ENCODE data around the gene SFR1.

The SFR1 gene

GRCh38 chr10:104128214-104128613 is 6.2 kb downstream of the SFR1 start:
- no peak overlapping the region for H3K9ac ChIP-seq (ENCODE audit: low read length)
- H2AK5ac ChIP-seq (ENCODE audit: low read length, severe bottlenecking): no peak overlapping the region
- no peak overlapping the region for H2BK12ac ChIP-seq (ENCODE audit: low read length in 2 of 2)
- H3K79me1 ChIP-seq (replicated peaks; ENCODE audit: low read length, poor library complexity, severe bottlenecking): no peaks in the 10 kb centered on the region
- no peak overlapping the region for H3K23ac ChIP-seq (ENCODE audit: low read length in 2 of 2)
- H3K4me1 ChIP-seq (ENCODE audit: control insufficient read depth, insufficient read depth, low read depth, low read length): peaks cover 1% of the 10 kb centered on the region
- no peak overlapping the region for H3K27ac ChIP-seq (ENCODE audit: low read length, poor library complexity, severe bottlenecking)
- no peak overlapping the region for H2BK120ac ChIP-seq (ENCODE audit: low read depth, low read length)
- H3K27me3 ChIP-seq (ENCODE audit: control insufficient read depth in 1 of 2, insufficient read depth in 1 of 2, low read length in 2 of 2): no peaks in the 10 kb centered on the region
- DNase-seq: no peak
- H2AFZ ChIP-seq (ENCODE audit: low read depth, low read length): no peak overlapping the region
- H2BK15ac ChIP-seq (ENCODE audit: low read depth, poor library complexity, severe bottlenecking): no peak overlapping the region
- H3K9me3 ChIP-seq (ENCODE audit: control insufficient read depth, low read length): no peaks in the 10 kb centered on the region
- H3K4me3 ChIP-seq (ENCODE audit: insufficient read depth in 1 of 2, low read depth in 1 of 2, low read length in 2 of 2): no peak overlapping the region
- H3K36me3 ChIP-seq (ENCODE audit: control insufficient read depth in 1 of 2, insufficient read depth in 2 of 2, low read depth in 1 of 2, low read length in 2 of 2): peaks cover 0 to 23% of the 10 kb centered on the region in 2 experiments
- no peak overlapping the region for H2BK5ac ChIP-seq (ENCODE audit: low read depth, low read length, poor library complexity, severe bottlenecking)
- H3K4ac ChIP-seq (ENCODE audit: low read depth in 1 of 2, low read length in 2 of 2): no peak overlapping the region
- H3K4me2 ChIP-seq (ENCODE audit: low read length, poor library complexity, severe bottlenecking): no peak overlapping the region
- H4K8ac ChIP-seq (ENCODE audit: low read length): no peak overlapping the region
- no peak overlapping the region for H3K14ac ChIP-seq (ENCODE audit: low read length in 2 of 2)
- H4K91ac ChIP-seq (ENCODE audit: low read length): no peak overlapping the region
- 85% methylated on average over 2 of the region's 2 CpGs for WGBS
- no peak overlapping the region for H3K18ac ChIP-seq (ENCODE audit: low read depth in 1 of 2, low read length in 2 of 2)

GRCh38 chr10:104130041-104130440 is 8.1 kb downstream of the SFR1 start:
- no peak overlapping the region for H2BK5ac ChIP-seq (ENCODE audit: low read depth, low read length, poor library complexity, severe bottlenecking)
- H2BK120ac ChIP-seq (ENCODE audit: low read depth, low read length): no peak overlapping the region
- no peak overlapping the region for H3K4me3 ChIP-seq (ENCODE audit: insufficient read depth in 1 of 2, low read depth in 1 of 2, low read length in 2 of 2)
- peaks cover 1% of the 10 kb centered on the region for H3K4me1 ChIP-seq (ENCODE audit: control insufficient read depth, insufficient read depth, low read depth, low read length)
- H3K79me1 ChIP-seq (replicated peaks; ENCODE audit: low read length, poor library complexity, severe bottlenecking): no peaks in the 10 kb centered on the region
- no peak overlapping the region for H3K18ac ChIP-seq (ENCODE audit: low read depth in 1 of 2, low read length in 2 of 2)
- H3K9ac ChIP-seq (ENCODE audit: low read length): no peak overlapping the region
- H3K27ac ChIP-seq (ENCODE audit: low read length, poor library complexity, severe bottlenecking): no peak overlapping the region
- no peak overlapping the region for H2AK5ac ChIP-seq (ENCODE audit: low read length, severe bottlenecking)
- H3K9me3 ChIP-seq (ENCODE audit: control insufficient read depth, low read length): no peaks in the 10 kb centered on the region
- no peak overlapping the region for H3K4ac ChIP-seq (ENCODE audit: low read depth in 1 of 2, low read length in 2 of 2)
- WGBS: 60% methylated on average over 2 of the region's 3 CpGs
- no peaks in the 10 kb centered on the region for H3K27me3 ChIP-seq (ENCODE audit: control insufficient read depth in 1 of 2, insufficient read depth in 1 of 2, low read length in 2 of 2)
- no peak overlapping the region for H2BK12ac ChIP-seq (ENCODE audit: low read length in 2 of 2)
- no peak overlapping the region for H2AFZ ChIP-seq (ENCODE audit: low read depth, low read length)
- no peak overlapping the region for H3K4me2 ChIP-seq (ENCODE audit: low read length, poor library complexity, severe bottlenecking)
- H3K36me3 ChIP-seq (ENCODE audit: control insufficient read depth in 1 of 2, insufficient read depth in 2 of 2, low read depth in 1 of 2, low read length in 2 of 2): peaks cover 0 to 22% of the 10 kb centered on the region in 2 experiments
- DNase-seq: no peak
- no peak overlapping the region for H4K91ac ChIP-seq (ENCODE audit: low read length)
- H2BK15ac ChIP-seq (ENCODE audit: low read depth, poor library complexity, severe bottlenecking): no peak overlapping the region
- no peak overlapping the region for H4K8ac ChIP-seq (ENCODE audit: low read length)
- H3K23ac ChIP-seq (ENCODE audit: low read length in 2 of 2): no peak overlapping the region
- H3K14ac ChIP-seq (ENCODE audit: low read length in 2 of 2): no peak overlapping the region

GRCh38 chr10:104138131-104138530 is 16.2 kb downstream of the SFR1 start:
- Histone ChIP-seq H3K36me3 (ENCODE audit: control insufficient read depth in 1 of 2, insufficient read depth in 2 of 2, low read depth in 1 of 2, low read length in 2 of 2) (no peaks in the 10 kb centered on the region), H3K27ac (ENCODE audit: low read length, poor library complexity, severe bottlenecking) (no peak overlapping the region), H2BK12ac (ENCODE audit: low read length in 2 of 2) (no peak overlapping the region), H4K8ac (ENCODE audit: low read length) (no peak overlapping the region), H3K27me3 (ENCODE audit: control insufficient read depth in 1 of 2, insufficient read depth in 1 of 2, low read length in 2 of 2) (no peaks in the 10 kb centered on the region), H2AK5ac (ENCODE audit: low read length, severe bottlenecking) (no peak overlapping the region), H3K23ac (ENCODE audit: low read length in 2 of 2) (no peak overlapping the region), H2AFZ (ENCODE audit: low read depth, low read length) (no peak overlapping the region), H2BK5ac (ENCODE audit: low read depth, low read length, poor library complexity, severe bottlenecking) (no peak overlapping the region), H3K18ac (ENCODE audit: low read depth in 1 of 2, low read length in 2 of 2) (no peak overlapping the region), H3K79me1 (replicated peaks; ENCODE audit: low read length, poor library complexity, severe bottlenecking) (no peaks in the 10 kb centered on the region), H2BK120ac (ENCODE audit: low read depth, low read length) (no peak overlapping the region), H3K4me2 (ENCODE audit: low read length, poor library complexity, severe bottlenecking) (no peak overlapping the region), H3K9ac (ENCODE audit: low read length) (no peak overlapping the region), H3K4ac (ENCODE audit: low read depth in 1 of 2, low read length in 2 of 2) (no peak overlapping the region), H3K4me1 (ENCODE audit: control insufficient read depth, insufficient read depth, low read depth, low read length) (no peaks in the 10 kb centered on the region), H3K14ac (ENCODE audit: low read length in 2 of 2) (no peak overlapping the region), H2BK15ac (ENCODE audit: low read depth, poor library complexity, severe bottlenecking) (no peak overlapping the region), H3K9me3 (ENCODE audit: control insufficient read depth, low read length) (no peaks in the 10 kb centered on the region), H3K4me3 (ENCODE audit: insufficient read depth in 1 of 2, low read depth in 1 of 2, low read length in 2 of 2) (no peak overlapping the region), H4K91ac (ENCODE audit: low read length) (no peak overlapping the region)
- no peak for DNase-seq
- WGBS: 90% methylated on average over 6 of the region's 6 CpGs

- Histone ChIP-seq H3K9me3 (ENCODE audit: control insufficient read depth, low read length) (no peaks in the 10 kb centered on the region), H2BK120ac (ENCODE audit: low read depth, low read length) (no peak overlapping the region), H3K14ac (ENCODE audit: low read length in 2 of 2) (no peak overlapping the region), H3K4me1 (ENCODE audit: control insufficient read depth, insufficient read depth, low read depth, low read length) (no peaks in the 10 kb centered on the region), H2AK5ac (ENCODE audit: low read length, severe bottlenecking) (no peak overlapping the region), H3K36me3 (ENCODE audit: control insufficient read depth in 1 of 2, insufficient read depth in 2 of 2, low read depth in 1 of 2, low read length in 2 of 2) (no peaks in the 10 kb centered on the region), H3K4me3 (ENCODE audit: insufficient read depth in 1 of 2, low read depth in 1 of 2, low read length in 2 of 2) (no peak overlapping the region), H3K27ac (ENCODE audit: low read length, poor library complexity, severe bottlenecking) (no peak overlapping the region), H2BK5ac (ENCODE audit: low read depth, low read length, poor library complexity, severe bottlenecking) (no peak overlapping the region), H2BK12ac (ENCODE audit: low read length in 2 of 2) (no peak overlapping the region), H3K4me2 (ENCODE audit: low read length, poor library complexity, severe bottlenecking) (no peak overlapping the region), H2AFZ (ENCODE audit: low read depth, low read length) (no peak overlapping the region), H3K79me1 (replicated peaks; ENCODE audit: low read length, poor library complexity, severe bottlenecking) (no peaks in the 10 kb centered on the region), H3K27me3 (ENCODE audit: control insufficient read depth in 1 of 2, insufficient read depth in 1 of 2, low read length in 2 of 2) (peaks cover 0 to 6% of the 10 kb centered on the region in 2 experiments), H3K9ac (ENCODE audit: low read length) (no peak overlapping the region), H3K4ac (ENCODE audit: low read depth in 1 of 2, low read length in 2 of 2) (no peak overlapping the region), H3K23ac (ENCODE audit: low read length in 2 of 2) (no peak overlapping the region), H4K8ac (ENCODE audit: low read length) (no peak overlapping the region), H4K91ac (ENCODE audit: low read length) (no peak overlapping the region), H2BK15ac (ENCODE audit: low read depth, poor library complexity, severe bottlenecking) (no peak overlapping the region), H3K18ac (ENCODE audit: low read depth in 1 of 2, low read length in 2 of 2) (no peak overlapping the region)
- no peak for DNase-seq
- 41% methylated on average over 3 of the region's 5 CpGs for WGBS
Measured at GRCh38 chr10:104139221-104139620, 17.2 kb downstream of the SFR1 start.
